ENCODE measurements around the gene EYS.
"Not testable (repeated sequence)": the region's sequence is repeated elsewhere in the genome, so short reads cannot be mapped to it uniquely, and the experiment has no call there.

Gene EYS

DNA sequence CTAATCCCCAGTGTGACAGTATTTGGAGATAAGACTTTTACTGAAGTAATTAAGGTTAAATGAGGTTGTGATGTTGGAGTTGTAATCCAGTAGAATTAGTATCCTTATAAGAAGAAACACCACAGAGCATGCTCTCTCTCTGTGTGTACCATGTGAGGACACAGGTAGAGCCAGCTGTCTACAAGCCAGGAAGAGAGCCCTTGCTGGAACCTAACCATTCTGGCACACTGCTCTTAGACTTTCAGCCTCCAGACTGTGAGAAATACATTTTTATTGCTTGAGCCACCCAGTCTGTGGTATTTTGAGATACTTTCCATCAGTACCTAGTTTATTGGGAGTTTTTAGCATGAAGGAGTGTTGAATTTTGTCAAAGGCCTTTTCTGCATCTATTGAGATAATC, 1961.2 kb downstream of the EYS start:
- no peak for DNase-seq

DNA sequence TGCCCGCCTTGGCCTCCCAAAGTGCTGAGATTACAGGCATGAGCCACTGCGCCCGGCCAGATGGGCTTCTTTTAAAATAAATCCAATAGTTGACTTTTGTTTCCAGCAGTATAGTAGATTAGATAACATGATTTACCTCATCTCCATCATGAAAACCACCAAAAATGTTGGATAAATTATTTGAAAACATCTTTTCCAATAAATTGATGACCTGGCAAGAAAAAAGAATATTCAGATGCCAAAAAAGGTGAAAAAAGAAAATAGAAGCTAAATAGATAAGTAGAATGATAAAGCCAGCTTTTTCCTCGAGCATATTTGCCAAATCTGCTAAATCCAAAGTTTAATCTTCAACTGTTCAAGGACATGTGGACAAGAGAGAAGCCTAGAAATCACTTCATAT, 1962.2 kb downstream of the EYS start:
- DNase-seq: no peak

DNA sequence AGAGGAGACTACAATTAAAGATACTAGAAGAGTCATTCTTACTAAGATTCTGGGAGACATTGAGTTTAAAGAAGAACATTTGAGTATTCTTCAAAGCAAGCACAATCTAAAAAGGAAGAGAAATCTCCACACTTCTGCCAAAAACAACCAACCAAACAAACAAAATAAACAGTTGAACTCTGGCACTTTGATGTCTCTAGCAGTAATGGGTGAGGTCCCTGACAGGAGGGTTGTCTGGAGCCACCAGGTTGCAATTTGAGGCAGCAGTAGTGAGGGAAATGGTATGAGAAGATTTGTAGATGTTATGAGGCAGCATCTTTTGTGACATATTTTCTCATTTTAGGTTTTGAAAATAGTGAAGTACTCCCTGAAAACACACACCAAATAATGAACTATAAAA, 1963.3 kb downstream of the EYS start:
- no peak for DNase-seq

DNA sequence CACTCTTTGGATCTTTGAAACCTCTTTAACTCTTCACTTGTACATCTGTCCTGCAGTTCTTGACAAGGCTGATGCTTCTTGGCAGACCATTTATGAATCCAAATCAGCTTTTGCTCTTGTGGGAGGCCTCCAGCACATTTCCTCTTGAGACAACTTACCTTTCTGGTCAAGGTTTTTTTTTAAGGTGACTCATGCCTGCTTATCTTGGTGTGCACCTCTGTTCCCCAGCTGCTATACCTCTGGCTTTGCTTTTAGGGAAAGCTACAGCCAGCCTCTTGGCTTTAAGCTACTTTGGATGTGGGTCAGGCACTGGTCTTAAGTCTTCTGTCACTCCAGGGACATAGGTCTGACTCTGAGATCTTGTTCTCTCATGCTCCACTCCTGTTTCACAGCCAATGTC, 1965.0 kb downstream of the EYS start:
- no peak for DNase-seq

DNA sequence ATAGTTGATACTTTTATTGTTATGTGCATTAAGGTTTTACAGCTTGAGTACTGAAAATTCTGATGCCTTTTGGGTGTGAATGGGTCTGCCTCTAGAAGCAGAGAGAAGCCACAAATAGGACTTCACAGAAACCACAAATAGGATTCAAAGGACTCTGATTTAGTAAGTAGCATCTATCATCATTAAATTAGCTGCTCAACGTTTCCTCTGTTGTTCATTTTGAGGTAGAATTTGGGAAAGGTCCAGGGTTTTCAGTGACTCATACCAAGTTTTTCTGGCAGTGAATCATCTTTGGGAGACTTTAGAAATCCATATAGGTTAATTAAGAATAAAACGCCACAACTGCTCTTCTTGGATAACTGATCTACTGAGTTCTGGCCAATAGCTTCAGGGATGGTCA, 1966.3 kb downstream of the EYS start:
- peak; percentile 11 for DNase-seq

DNA sequence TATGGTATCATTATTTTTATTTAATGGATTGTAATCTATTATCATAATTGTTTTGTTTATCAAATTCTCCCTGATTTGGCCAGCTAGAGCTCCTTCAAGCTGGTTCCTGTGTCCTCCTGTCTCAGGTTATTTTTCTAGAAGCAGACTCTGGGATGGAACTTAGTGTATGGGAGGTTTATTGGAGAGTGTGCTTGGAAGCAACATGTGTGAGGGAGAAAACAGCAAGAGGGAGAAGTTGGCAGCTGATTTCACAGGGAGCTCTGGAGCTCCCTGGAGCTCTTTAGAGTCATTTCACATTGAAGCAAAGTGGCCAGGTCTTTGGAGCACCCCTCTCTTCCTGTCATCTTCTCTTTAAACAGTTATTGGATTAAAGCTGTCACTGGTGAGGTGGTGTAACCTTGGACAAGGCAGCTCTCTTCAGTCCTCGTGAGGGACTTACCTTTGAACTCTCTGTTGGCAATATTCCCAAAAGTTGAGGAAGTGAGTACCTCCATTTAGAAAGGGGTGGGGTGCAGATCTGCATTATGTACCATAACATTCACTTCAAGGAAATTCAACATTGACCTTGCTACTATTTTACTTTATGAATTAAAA, 1967.8 kb downstream of the EYS start:
- no peak for DNase-seq

DNA sequence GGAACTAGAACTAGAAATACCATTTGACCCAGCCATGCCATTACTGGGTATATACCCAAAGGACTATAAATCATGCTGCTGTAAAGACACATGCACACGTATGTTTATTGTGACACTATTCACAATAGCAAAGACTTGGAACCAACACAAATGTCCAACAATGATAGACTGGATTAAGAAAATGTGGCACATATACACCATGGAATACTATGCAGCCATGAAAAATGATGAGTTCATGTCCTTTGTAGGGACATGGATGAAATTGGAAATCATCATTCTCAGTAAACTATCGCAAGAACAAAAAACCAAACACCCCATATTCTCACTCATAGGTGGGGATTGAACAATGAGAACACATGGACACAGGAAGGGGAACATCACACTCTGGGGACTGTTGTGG, 1968.8 kb downstream of the EYS start:
- not testable (repeated sequence) for DNase-seq

DNA sequence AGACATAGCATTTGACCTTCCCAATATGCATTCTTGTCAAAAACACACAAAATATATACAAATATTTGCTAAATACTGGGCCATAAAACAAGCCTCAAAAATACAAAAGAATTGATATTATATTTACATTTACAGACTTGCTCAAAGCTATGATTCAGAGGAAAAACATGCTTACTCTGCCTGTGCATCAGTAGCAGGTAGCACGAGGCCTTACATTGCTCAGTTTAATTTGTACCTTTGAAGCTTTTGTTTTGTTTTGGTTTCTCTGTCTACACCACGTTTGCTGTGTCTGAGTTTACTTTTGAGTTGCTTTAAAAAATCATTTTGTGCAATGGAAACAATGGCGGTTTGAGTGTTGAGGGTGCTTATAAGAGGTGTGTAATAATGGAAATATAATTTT, 1972.1 kb downstream of the EYS start:
- DNase-seq: no peak

DNA sequence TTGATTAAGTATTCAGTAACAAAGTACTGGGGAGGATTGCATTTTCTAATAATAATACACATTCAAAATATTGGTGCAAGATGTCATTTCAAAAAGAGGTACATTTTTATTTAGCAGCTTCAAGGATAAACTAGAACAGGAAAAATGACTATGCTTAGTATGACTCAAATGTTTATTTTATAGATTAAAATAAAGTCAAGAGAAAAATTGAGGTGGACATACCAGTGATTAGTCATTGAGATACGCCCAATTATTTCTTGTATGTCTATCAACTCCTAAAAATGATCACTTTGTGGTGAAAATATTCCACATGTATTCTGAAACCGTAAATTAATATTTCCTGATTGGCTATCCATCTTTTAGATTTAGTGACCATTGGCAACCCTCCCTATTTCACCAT, 1974.7 kb downstream of the EYS start:
- DNase-seq: no peak

DNA sequence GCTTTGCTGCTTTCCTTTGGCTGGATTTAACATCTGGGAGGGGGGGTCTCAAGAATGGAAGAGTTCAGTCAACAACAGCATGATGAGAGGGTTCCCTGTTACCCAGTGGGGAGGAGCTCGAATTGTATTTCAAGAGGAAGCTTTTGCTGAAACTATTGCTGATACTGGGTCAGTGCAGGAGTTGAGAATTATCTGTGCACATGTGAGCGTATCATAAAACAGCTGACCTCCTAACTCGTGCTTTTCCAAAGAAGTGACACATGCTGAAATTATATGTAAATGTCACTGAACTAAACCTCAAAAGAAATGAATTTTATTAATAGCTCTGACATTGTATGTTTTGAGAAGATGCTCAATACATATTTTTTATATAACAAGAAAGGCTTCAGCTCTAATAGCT, 1975.1 kb downstream of the EYS start:
- no peak for DNase-seq

DNA sequence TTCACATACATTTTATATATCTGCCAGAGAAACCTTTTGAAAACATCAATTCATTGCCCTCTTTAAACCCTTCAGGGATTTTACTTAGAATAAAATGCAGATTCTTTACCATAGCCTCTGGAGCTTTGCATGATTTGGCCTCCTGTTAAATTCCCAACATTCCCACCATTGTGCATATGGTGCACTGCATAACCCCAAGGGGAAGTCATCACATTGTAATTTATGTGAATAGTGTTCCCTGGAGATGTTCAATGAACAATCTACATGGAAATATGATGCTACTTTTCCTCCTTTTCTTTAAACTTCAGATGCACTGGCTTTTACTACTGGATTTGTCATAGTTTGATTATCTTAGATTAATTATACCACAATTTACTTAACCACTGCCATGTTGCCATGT, 1976.7 kb downstream of the EYS start:
- no peak for DNase-seq

DNA sequence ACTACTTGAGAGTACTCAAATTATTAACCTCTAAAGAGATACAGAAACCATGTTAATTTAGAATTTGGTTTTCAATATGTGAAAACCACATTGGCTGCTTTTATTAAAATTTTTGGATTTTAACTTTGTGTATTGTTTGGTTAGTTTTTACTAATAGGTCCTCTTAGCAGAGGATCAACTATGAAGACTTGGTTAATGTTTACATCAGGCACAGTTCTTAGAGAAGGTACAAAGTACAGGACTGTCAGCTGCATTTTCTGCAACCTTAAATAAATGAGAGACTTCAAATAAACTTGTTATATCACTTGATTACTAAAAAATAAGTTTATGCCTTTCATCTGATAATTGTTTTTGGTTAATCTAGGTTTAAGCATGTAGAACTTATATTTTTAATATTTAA, 1982.3 kb downstream of the EYS start:
- no peak for DNase-seq

DNA sequence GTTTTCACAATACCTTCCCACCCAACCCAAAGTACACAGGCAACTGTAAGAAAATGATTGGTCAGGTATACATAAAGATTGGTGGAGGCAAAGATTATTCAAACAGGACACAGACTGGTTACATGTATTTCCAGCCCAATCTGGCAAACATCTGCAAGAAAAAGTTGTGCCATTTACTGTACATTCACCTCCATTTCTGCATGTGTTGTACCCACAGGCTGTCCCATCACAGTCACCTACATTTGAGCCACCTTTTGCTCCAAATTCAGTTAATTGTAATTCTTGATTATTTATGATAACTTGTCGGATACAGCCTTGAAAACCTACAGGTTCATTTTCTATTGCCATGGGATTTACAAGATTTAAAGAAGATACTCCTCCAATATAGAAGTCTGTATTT, 1985.8 kb downstream of the EYS start:
- no peak for DNase-seq

DNA sequence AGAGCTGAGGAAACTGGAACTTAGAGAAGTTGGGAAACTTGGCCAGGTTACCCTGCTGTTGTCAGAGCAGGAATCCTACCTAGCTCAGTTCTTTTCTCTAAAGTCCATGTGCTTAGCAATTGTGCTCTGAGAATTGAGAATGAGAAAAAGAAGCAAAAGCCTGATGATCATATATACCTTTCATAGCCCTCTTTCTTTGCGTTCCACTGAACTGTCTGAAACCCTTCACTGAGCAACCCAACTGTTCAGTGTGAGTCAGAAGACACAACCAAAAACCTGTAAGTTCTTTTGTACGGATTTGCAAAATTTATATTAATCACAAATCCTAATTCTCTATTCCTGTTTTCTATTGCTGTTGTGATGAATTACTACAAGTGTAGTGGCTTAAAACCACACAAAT, 1990.9 kb downstream of the EYS start:
- no peak for DNase-seq

DNA sequence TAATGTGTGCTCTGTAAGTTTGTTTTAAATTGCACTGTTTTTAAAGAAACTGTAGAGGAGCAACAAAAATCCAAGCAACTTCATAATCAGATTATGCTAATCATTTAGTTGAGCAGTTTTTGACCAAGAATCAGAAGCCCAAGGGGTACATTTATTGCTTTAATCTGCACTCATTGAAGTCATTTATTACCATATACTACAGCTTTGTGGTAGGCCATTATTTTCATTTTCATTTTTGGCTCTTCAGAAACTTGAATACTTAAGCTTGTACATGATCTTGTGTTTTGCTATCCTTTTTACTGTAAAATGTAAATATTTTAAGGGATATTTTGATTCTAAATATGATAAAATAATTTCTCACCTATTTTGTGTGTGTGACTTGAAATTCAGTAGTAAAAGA, 1992.9 kb downstream of the EYS start:
- no peak for DNase-seq

DNA sequence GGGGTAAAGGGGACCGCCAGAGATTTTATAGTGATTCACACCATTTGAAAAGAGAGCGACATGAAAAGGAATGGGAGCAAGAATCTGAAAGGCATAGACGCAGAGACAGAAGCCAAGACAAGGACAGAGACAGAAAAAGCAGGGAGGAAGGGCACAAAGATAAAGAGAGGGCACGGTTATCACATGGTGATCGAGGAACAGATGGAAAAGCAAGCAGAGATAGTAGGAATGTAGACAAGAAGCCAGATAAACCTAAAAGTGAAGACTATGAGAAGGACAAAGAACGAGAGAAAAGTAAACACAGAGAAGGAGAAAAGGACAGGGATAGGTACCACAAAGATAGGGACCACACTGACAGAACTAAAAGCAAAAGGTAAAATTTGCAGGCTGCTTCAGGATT, 1993.7 kb downstream of the EYS start:
- DNase-seq: no peak

DNA sequence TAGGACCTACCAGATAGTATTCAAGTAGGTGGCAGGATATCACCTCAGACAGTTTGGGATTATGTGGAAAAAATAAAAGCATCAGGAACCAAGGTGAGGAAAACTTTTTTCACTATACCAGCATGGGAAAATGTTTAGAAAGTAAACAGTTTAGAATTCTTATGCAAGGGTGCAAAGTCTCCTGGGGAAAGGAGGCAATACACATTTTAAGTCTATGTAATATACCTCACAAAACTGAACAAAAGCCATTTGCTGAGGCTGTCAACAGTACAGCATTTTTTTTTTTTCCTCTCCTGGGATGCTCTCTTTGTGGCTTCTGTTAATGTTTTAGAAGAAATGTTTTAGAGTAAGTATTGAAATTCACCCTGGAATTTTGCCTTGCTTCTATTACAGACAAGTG, 1997.9 kb downstream of the EYS start:
- DNase-seq: no peak

DNA sequence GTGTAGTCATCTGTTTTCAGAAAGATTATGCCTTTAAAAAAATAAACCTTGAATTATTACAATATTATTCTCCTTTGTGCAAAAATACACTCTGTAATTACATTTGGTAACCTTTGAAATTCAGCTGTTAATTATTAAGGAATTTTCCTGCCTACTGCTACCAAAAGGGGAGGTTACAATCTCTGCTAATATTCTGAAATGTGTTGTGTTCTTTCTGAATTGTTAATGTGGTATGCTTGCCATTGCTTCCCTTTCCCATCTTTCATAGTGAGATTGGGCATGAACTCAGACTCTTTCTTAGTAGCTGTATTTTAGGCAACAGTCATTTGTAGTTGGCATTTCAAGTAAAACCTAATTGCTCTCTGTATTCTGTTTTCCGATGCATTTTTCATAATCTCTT, 1998.4 kb downstream of the EYS start:
- no peak for DNase-seq

DNA sequence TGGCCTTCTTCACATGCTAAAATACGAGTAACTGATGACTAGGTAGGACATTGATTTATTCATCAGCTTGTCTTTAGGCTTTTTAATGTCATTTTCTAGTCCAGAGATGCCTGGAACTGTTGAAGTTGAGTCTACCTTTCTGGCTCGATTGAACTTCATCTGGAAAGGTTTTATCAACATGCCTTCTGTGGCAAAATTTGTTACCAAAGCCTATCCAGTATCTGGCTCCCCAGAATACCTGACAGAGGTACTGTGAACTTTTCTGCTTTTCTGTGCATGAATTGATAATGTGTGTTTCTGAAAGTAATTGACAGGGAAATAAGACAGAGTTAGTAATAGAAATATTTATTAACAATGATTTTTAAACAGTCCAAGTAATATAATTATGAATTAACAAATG, 2000.4 kb downstream of the EYS start:
- no peak for DNase-seq

DNA sequence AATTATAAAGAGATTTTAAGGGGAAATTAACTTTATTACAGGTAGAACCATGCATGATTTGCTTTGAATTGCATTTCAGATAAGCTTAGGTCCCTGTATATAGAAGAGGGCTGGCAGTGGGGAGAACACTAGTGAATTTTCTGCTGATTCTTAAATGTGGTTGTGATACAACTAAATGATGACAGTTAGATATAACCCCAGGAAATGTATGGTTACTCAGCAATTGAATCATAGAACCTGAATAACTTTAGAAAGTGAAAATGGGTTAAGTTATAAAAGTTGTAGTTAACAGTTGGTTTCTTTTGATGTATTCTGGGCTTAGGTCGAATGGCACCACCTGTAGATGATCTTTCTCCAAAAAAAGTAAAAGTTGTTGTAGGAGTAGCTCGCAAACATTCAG, 2001.3 kb downstream of the EYS start:
- DNase-seq: no peak

DNA sequence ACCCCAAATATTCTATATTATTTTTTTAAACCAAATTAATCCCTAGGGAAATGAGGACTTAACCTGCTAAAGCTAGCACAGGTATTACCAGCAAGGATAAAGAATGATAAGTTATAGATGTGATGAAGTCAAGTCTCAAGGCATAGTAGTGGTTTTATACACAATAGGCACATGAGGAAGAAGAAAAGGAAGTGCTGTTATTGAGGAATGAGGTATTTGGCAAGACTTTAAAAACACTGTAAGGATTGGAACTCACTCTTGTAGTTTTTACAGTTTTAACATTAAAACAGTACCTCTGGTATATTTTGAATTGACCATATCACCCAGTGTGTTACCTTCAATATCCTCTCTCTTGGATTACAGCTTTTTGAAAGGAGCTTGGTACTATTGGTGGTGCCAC, 2016.8 kb downstream of the EYS start:
- DNase-seq: no peak

DNA sequence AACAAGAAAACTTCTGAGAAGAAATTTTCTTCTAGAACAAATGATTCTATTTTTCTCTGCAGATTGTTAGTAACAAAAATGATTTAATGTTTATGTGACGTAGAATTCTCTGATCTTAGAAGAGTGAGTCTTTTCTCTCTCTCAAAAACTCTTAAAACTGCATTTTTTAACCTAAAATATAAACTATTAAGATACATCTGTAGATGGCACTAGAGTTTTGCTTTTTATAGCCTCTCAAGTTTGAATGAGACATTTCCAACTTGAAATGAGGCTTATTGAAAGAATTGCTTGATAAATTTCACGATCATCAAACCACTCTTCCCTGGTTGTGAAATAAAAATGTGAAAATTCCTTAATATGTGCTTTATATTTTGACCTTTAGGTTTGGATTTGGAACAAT, 2017.6 kb downstream of the EYS start:
- no peak for DNase-seq

DNA sequence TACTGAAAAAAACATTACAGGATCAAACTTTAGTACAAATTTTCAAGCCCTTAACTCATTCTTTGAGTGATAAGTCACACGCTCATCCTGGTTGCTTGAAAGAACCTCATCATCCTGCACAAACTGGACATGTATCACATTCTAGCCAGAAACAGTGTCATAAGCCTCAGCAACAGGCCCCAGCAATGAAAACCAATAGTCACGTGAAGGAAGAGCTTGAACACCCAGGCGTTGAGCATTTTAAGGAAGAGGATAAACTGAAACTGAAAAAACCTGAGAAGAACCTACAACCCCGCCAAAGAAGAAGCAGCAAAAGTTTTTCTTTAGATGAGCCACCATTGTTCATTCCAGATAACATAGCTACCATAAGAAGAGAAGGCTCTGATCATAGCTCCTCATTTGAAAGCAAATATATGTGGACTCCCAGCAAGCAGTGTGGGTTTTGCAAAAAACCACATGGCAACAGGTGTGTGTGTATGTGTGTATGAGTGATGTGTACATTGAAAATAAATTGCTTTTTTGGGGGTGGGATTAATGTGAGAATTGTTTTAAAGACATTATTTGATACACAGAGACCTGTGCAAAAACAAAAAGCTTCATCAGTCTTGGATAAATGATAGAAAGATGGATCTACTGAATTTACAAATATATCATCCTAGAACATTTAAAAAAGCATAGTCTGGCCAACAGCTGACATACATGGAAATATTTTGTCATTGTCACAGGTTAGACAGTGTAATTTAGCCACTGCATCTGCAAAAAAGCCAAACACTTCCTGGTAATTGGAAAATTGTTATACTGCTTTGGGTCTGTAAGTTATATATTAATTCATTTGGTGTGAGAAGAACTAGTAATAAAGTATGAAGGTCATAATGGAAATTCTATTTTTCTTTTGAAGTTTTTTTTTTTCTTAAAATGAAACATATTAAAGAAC, 2021.3 kb downstream of the EYS start:
- DNase-seq: no peak

DNA sequence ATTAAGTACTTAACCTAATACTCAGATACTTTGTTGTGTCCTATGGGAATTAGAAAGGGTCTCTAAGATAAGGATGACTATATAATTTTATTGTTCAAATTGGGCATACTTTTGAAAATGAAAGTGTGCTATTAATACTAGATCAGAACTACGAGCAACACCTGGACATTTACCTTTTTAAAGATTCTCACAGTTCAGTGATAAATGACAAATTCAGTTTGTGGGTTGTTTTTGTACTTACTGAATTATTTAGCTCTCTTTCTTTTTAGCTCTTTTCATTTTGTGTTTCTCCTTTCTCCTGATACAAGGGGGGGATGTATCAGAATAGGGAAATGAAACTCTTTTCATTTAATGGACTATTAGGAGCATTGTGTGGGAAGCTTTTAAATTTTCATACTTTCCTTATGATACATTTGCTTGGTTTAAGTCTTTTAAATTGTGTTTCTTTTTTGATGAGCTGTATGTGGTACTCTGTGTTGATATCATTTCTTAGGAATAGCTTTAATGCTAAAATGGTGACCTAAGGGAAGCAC, 2023.9 kb downstream of the EYS start:
- no peak for DNase-seq

DNA sequence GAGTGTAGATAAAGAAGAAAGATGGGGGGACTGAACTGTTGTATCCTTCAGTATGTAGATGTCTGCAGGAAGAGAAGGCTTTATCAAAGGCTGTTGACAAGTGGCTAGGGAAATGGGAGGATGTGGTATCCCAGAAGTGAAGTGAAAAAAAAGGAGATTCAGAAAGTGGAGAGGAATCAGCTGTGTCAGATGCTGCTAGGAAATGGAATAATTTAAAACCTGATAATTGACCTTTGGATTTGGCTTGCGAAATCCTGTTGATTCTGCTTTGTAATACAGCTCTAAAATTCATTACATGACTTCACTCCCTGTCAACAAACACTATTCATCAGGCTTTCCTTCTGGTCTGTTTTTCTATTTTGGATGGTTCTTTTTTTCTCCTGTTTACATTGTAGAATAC, 2029.7 kb downstream of the EYS start:
- no peak for DNase-seq
